Spleen (tissue), 11 donors: ENCODE results near the gene AFDN. TPM values are rescaled to one million over a fixed set of nuclear protein-coding genes. Genes with fewer than 3 reads are reported as not detected.

Experiments
- DNase-seq: peaks from one replicate; pipeline ENCODE4 v3.0.0-alpha.2; 2020
- H3K27ac ChIP-seq, 8 donors: fragments of 200-600 bp; sonication (generic) in 7 of 8; 1 replicate in 4 of 8; 2 replicates in 4 of 8; pipeline versions ENCODE4 v1.5.0 to v1.8.0; 2016 to 2021; ENCODE audit warnings: inconsistent platforms in 4 of 8, mild to moderate bottlenecking in 4 of 8, moderate library complexity in 1 of 8
- H3K27me3 ChIP-seq, 7 donors: fragments of 200-600 bp; sonication (generic) in 6 of 7; replicated peaks in 1 of 7; 1 replicate in 4 of 7; 2 replicates in 3 of 7; pipeline versions ENCODE4 v1.5.0 to v1.8.0; 2016 to 2021; ENCODE audit warnings: inconsistent platforms in 3 of 7, mild to moderate bottlenecking in 1 of 7
- H3K36me3 ChIP-seq, 6 donors: fragments of 200-600 bp; sonication (generic) in 5 of 6; 1 replicate in 4 of 6; 2 replicates in 2 of 6; pipeline versions ENCODE4 v1.5.0 to v1.8.0; 2016 to 2021; ENCODE audit warnings: inconsistent platforms in 2 of 6
- H3K4me1 ChIP-seq, 6 donors: fragments of 200-600 bp; sonication (generic) in 5 of 6; 1 replicate in 3 of 6; 2 replicates in 3 of 6; pipeline versions ENCODE4 v1.5.0 to v1.8.0; 2016 to 2021; ENCODE audit warnings: inconsistent platforms in 3 of 6
- H3K4me3 ChIP-seq, 8 donors: fragments of 200-600 bp; sonication (generic) in 7 of 8; 1 replicate in 4 of 8; 2 replicates in 4 of 8; pipeline versions ENCODE4 v1.5.0 to v1.8.0; 2016 to 2021; ENCODE audit warnings: inconsistent platforms in 4 of 8, mild to moderate bottlenecking in 4 of 8, moderate library complexity in 2 of 8
- H3K9me3 ChIP-seq, 8 donors: fragments of 200-600 bp; sonication (generic) in 7 of 8; 1 replicate in 4 of 8; 2 replicates in 4 of 8; pipeline versions ENCODE4 v1.5.0 to v1.8.0; 2016 to 2021; ENCODE audit warnings: inconsistent platforms in 4 of 8
- POLR2A ChIP-seq, 3 donors: fragments of 450-650 bp; IDR thresholded peaks; one replicate each; pipeline ENCODE4 v1.5.1; 2017; ENCODE audit warnings: antibody characterized with exemption in 3 of 3, mild to moderate bottlenecking in 1 of 3
- POLR2AphosphoS5 ChIP-seq, 3 donors: sonication (generic); formaldehyde crosslinking; IDR thresholded peaks; one replicate each; pipeline ENCODE4 v1.5.1; 2017; ENCODE audit warnings: antibody characterized with exemption in 3 of 3
- WGBS, 5 donors: extraction: QIAGEN DNeasy Blood & Tissue Kit in 3 of 5; methylation state at CpG; one replicate each; pipeline versions ENCODE4 v1.1.5 to v1.1.7; 2013 to 2018; 5-methylcytosine and 5-hydroxymethylcytosine counted together
- intact Hi-C: fragments of 100-400 bp; cut with DNase I; formaldehyde crosslinking; loops from one replicate; pipeline ENCODE4 v1.15.0; 2023; ENCODE audit warnings: low total_unique reads
- polyA plus RNA-seq, 3 donors: library from polyadenylated mRNA; stranded (reverse); fragments of 200-250 nt; gene quantifications; one replicate each; pipeline ENCODE4 v1.2.1, GENCODE V29; 2013
- total RNA-seq, 7 donors: library from RNA; depleted of rRNA in 3 of 7; stranded (reverse); fragments of >200 nt in 3 of 7; fragmentation: NEBNext Ultra II Directional in 4 of 7; extraction: Animal tissue kit (Norgen Biotek cat#: 25700) in 4 of 7; gene quantifications; one replicate each; pipeline versions ENCODE4 v1.1.0 to v1.2.1, GENCODE V29; 2016 to 2021
- TF ChIP-seq, protein P1 (sequence below), 11 experiments: fragments of 200-600 bp in 7 of 11; fragments of 450-650 bp in 4 of 11; sonication (generic) in 4 of 11; IDR thresholded peaks in 8 of 11; conservative IDR thresholded peaks in 3 of 11; 1 replicate in 7 of 11; 2 replicates in 4 of 11; pipeline versions ENCODE4 v1.4.0 to v1.8.0; 2016 to 2021; ENCODE audit warnings: antibody characterized with exemption in 11 of 11, inconsistent platforms in 4 of 11, mild to moderate bottlenecking in 1 of 11
- donor health status: healthy with polysubstance abuse.
- donor health status: DM: no; HTN: no; CAD: no; lungs with moderate emphysema.
- donor health status: DM: no; HTN: no; CAD: no.
- donor health status: Bipolar disorder and iron deficiency.
- donor health status: healthy.
- donor health status: DM: no; HTN: no; CAD: no.
- donor health status: DM: yes; HTN: yes; CAD: no.

The AFDN gene
- total and polyA plus RNA-seq, 10 donors = 7.4 to 148 (median 102) TPM

DNA sequence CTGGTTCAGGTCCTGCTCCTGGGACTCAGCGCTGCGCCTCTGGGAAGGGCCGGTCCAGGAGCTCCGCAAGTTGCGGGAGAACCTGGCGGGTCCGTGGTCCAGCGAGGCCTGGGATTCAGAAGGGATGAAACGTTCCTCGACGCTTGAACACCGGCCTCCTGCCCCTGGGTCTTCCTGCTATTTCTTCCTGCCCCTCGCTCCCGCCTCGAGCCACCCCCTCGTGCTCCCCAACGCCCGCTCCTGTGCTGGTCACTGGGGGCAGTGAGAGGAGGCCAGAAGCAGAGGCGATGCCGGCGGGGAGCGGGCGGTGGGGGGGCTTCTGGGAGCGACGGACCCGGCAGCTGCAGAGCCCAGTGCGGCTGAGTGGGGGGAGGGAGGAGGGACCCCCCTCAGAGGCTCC, 150.0 kb downstream of the AFDN start:
- no peak overlapping the region for H3K4me3 ChIP-seq
- WGBS, 5 donors = 94 to 97% (median 97%) methylated on average over 22 to 27 of the region's 27 CpGs

DNA sequence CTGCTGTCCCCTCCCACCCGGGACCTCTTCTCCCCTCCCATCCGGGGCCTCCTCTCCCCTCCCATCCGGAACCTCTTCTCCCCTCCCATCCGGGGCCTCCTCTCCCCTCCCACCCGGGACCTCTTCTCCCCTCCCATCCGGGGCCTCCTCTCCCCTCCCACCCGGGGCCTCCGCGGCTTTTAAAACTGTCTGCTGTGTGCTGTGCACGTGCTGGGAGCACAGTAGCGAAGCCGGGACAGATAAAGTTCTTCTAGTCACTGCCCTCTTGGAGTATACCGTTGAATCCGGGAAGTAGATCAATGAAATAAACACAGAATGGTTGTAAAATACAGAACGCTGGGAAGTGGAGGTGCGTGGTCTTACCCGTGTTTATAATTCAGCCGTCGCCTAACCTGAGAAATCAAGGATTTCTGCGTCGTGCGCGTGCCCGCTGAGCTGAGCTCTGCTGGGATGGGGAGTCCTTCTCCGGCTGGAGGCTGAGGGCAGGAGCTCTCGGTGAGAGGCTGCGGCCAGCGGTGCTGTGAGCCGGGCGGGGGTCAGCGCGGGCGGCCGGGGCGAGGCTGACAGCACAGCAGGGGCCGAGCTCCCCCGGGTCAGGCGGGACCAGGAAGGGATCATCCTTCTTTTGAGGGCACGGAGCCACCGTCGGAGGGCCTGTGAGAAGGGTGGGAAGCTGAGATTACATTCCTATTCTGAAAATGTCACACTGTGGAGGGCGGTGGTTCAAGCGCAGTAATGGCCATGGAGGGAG, 151.2 kb downstream of the AFDN start:
- Histone ChIP-seq H3K4me1 (no peaks in the 10 kb centered on the region), H3K9me3 (no peaks in the 10 kb centered on the region), H3K36me3 (no peaks in the 10 kb centered on the region), H3K27me3 (no peaks in the 10 kb centered on the region), H3K27ac (no peak overlapping the region), H3K4me3 (no peak overlapping the region)
- 91 to 97% (median 96%) methylated on average over 38 to 43 of the region's 43 CpGs for WGBS, 5 donors
- intact Hi-C loops = no loop called here
- TF ChIP-seq POLR2AphosphoS5 (IDR thresholded peaks at IDR 0.05) (no peak), POLR2A (IDR thresholded peaks at IDR 0.05) (no peak)
- TF ChIP-seq, protein P1, sequence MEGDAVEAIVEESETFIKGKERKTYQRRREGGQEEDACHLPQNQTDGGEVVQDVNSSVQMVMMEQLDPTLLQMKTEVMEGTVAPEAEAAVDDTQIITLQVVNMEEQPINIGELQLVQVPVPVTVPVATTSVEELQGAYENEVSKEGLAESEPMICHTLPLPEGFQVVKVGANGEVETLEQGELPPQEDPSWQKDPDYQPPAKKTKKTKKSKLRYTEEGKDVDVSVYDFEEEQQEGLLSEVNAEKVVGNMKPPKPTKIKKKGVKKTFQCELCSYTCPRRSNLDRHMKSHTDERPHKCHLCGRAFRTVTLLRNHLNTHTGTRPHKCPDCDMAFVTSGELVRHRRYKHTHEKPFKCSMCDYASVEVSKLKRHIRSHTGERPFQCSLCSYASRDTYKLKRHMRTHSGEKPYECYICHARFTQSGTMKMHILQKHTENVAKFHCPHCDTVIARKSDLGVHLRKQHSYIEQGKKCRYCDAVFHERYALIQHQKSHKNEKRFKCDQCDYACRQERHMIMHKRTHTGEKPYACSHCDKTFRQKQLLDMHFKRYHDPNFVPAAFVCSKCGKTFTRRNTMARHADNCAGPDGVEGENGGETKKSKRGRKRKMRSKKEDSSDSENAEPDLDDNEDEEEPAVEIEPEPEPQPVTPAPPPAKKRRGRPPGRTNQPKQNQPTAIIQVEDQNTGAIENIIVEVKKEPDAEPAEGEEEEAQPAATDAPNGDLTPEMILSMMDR (IDR thresholded peaks at IDR 0.05 in 8 of 11, conservative IDR thresholded peaks at IDR 0.05 in 3 of 11) = no peak
- DNase-seq = no peak

More for the DNA sequence above, 150.0 kb downstream of the AFDN start:
- no peak overlapping the region for H3K27ac ChIP-seq
- H3K36me3 ChIP-seq = peaks cover 0 to 6% (median 0%) of the 10 kb centered on the region in 6 donors
- H3K9me3 ChIP-seq = no peaks in the 10 kb centered on the region
- intact Hi-C loops = no loop called here
- no peaks in the 10 kb centered on the region for H3K27me3 ChIP-seq
- no peaks in the 10 kb centered on the region for H3K4me1 ChIP-seq
- peak; percentile 74 for DNase-seq
- TF ChIP-seq POLR2AphosphoS5 (IDR thresholded peaks at IDR 0.05) (peak in 1 of 3 donors; percentile 30), POLR2A (IDR thresholded peaks at IDR 0.05) (no peak)
- TF ChIP-seq, protein P1 (IDR thresholded peaks at IDR 0.05 in 8 of 11, conservative IDR thresholded peaks at IDR 0.05 in 3 of 11) = no peak

DNA sequence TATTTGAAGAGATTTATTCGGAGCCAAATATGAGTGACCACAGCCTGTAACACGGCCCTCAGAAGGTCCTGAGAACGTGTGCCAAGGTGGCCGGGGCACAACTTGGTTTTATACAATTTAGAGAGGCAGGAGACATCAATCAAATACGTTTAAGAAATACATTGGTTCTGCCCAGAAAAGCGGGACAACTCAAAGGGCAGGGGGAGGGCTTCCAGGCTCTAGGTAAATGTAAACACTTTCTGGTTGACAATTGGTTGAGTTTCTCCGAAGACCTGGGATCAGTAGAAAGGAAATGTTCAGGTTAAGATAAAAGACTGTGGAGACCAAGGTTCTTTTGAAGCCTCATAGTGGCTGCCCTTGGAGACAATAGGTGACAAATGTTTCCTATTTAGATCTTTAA, 151.9 kb downstream of the AFDN start:
- WGBS, 5 donors = 72 to 84% (median 80%) methylated on average over 7 of the region's 7 CpGs
- intact Hi-C loops = no loop called here
- Histone ChIP-seq H3K9me3 (peaks cover 0 to under 1% (median 0%) of the 10 kb centered on the region in 8 donors), H3K4me1 (no peaks in the 10 kb centered on the region), H3K27me3 (no peaks in the 10 kb centered on the region), H3K4me3 (no peak overlapping the region), H3K36me3 (no peaks in the 10 kb centered on the region), H3K27ac (no peak overlapping the region)
- no peak for DNase-seq
- TF ChIP-seq, protein P1 (IDR thresholded peaks at IDR 0.05 in 8 of 11, conservative IDR thresholded peaks at IDR 0.05 in 3 of 11) = no peak
- no peak for TF ChIP-seq POLR2AphosphoS5 (IDR thresholded peaks at IDR 0.05)
- TF ChIP-seq POLR2A (IDR thresholded peaks at IDR 0.05) = no peak

DNA sequence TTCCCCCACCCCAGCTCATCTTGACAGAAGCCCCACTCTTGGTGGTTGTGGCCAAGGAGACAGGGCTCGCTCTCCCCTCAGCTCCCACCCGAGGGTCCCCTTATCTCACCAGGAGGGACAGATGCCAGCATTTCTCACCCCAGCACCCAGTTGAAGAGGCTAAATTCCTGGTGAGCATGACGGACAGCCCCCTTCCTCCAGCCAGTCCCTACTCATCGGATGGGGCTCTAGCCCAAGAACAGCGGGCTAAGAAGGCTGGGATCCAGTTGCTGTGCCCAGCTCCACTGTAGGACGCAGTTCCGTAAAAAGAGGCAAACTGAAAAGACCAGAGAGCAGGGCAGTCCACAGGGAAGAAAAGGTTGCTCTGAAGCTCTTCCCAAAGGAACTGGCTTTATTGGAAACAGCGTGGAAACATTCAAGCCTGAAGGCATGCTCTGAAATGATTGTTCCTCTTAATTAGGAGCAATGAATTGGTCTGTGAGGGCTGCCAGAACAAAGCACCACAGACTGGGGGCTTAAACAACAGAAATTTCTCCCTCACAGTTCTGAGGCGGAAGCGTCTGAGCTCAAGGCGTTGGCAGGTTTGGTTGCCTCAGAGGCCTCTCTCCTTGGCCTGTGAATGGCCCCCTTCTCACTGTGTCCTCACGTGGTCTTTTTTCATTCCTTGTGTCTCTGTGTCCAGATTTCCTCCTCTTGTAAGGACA, 152.9 kb downstream of the AFDN start:
- intact Hi-C loops = no loop called here
- Histone ChIP-seq H3K36me3 (no peaks in the 10 kb centered on the region), H3K9me3 (peaks cover 0 to 9% (median 0%) of the 10 kb centered on the region in 8 donors), H3K27ac (no peak overlapping the region), H3K4me1 (no peaks in the 10 kb centered on the region), H3K27me3 (no peaks in the 10 kb centered on the region), H3K4me3 (no peak overlapping the region)
- DNase-seq = no peak
- 86 to 96% (median 87%) methylated on average over 12 of the region's 12 CpGs for WGBS, 5 donors
- TF ChIP-seq, protein P1 (IDR thresholded peaks at IDR 0.05 in 8 of 11, conservative IDR thresholded peaks at IDR 0.05 in 3 of 11) = no peak
- TF ChIP-seq POLR2A (IDR thresholded peaks at IDR 0.05) (no peak), POLR2AphosphoS5 (IDR thresholded peaks at IDR 0.05) (no peak)
